Activated CD4-positive, alpha-beta T cell treated with anti-CD3 and anti-CD28 coated beads, Interleukin-2, Interleukin-6, amounts not matched to agents 100 ng/mL and 50 ng/mL, durations not matched to agents 16 hours and 8 hours (primary cell): ENCODE data around the gene ADAMTS5.

Experiments used
- DNase-seq: peaks from one replicate; pipeline ENCODE4 v3.0.0-alpha.2; 2020

ADAMTS5 gene

GRCh38 chr21:26946744-26947446, 20.0 kb downstream of the ADAMTS5 start:
- DNase-seq: no peak

GRCh38 chr21:26945916-26946675, 20.8 kb downstream of the ADAMTS5 start:
- no peak for DNase-seq

- DNase-seq: no peak
Measured at GRCh38 chr21:26943921-26944320, 23.0 kb downstream of the ADAMTS5 start.

- no peak for DNase-seq
Measured at GRCh38 chr21:26941421-26941820, 25.5 kb downstream of the ADAMTS5 start.

GRCh38 chr21:26939601-26940111, 27.2 kb downstream of the ADAMTS5 start:
- DNase-seq: no peak

- DNase-seq: no peak
Measured at GRCh38 chr21:26936641-26937040, 30.2 kb downstream of the ADAMTS5 start.

GRCh38 chr21:26935977-26936376, 30.9 kb downstream of the ADAMTS5 start:
- DNase-seq: no peak

- no peak for DNase-seq
Measured at GRCh38 chr21:26934383-26934782, 32.5 kb downstream of the ADAMTS5 start.

GRCh38 chr21:26933448-26933847, 33.4 kb downstream of the ADAMTS5 start:
- DNase-seq: no peak

GRCh38 chr21:26925636-26926035, 41.3 kb downstream of the ADAMTS5 start:
- no peak for DNase-seq

- no peak for DNase-seq
Measured at GRCh38 chr21:26925122-26925521, 41.8 kb downstream of the ADAMTS5 start.

- no peak for DNase-seq
Measured at GRCh38 chr21:26923986-26924385, 42.9 kb downstream of the ADAMTS5 start.

GRCh38 chr21:26920055-26920454, 46.8 kb downstream of the ADAMTS5 start:
- DNase-seq: no peak

- no peak for DNase-seq
Measured at GRCh38 chr21:26918323-26919079, 48.4 kb downstream of the ADAMTS5 start.

GRCh38 chr21:26916799-26917198, 50.1 kb downstream of the ADAMTS5 start:
- DNase-seq: no peak

GRCh38 chr21:26914557-26914956, 52.3 kb downstream of the ADAMTS5 start:
- DNase-seq: no peak

- no peak for DNase-seq
Measured at GRCh38 chr21:26912466-26912865, 54.4 kb downstream of the ADAMTS5 start.

- DNase-seq: no peak
Measured at GRCh38 chr21:26909972-26910371, 56.9 kb downstream of the ADAMTS5 start.

- no peak for DNase-seq
Measured at GRCh38 chr21:26900980-26901379, 65.9 kb downstream of the ADAMTS5 start.

- no peak for DNase-seq
Measured at GRCh38 chr21:26892151-26892550, 74.7 kb downstream of the ADAMTS5 start.

GRCh38 chr21:26888931-26889330, 78.0 kb downstream of the ADAMTS5 start:
- DNase-seq: no peak

- DNase-seq: no peak
Measured at GRCh38 chr21:26888256-26888655, 78.6 kb downstream of the ADAMTS5 start.

- no peak for DNase-seq
Measured at GRCh38 chr21:26887251-26887650, 79.6 kb downstream of the ADAMTS5 start.

- DNase-seq: no peak
Measured at GRCh38 chr21:26884436-26884835, 82.5 kb downstream of the ADAMTS5 start.
